Cardiac muscle cell (in vitro differentiated cells and primary cell): Measurements from ENCODE around the gene LMNA. TPM values are rescaled to one million over a fixed set of nuclear protein-coding genes. Genes with fewer than 3 reads are reported as not detected.

Source experiments
- DNase-seq, 2 donors: peaks; one replicate each; pipeline versions ENCODE4 v3.0.0 to v3.0.0-alpha.2; 2010 to 2017; ENCODE audit warnings: low read depth in 1 of 2, low spot score in 1 of 2
- H3K27ac ChIP-seq: fragments of 200-600 bp; sonication (generic); 2 replicates; pipeline ENCODE4 v1.5.1; 2016
- H3K27me3 ChIP-seq: fragments of 200-600 bp; sonication (generic); 2 replicates; pipeline ENCODE4 v1.6.0; 2016; ENCODE audit warnings: control low read depth
- H3K36me3 ChIP-seq: fragments of 200-600 bp; sonication (generic); 2 replicates; pipeline ENCODE4 v1.5.1; 2016; ENCODE audit warnings: control low read depth
- H3K4me1 ChIP-seq: fragments of 200-600 bp; sonication (generic); 2 replicates; pipeline ENCODE4 v1.8.1; 2017; ENCODE audit warnings: low read depth, mild to moderate bottlenecking, mixed run types
- H3K4me3 ChIP-seq: fragments of 200-600 bp; sonication (generic); 2 replicates; pipeline ENCODE4 v1.5.1; 2016; ENCODE audit warnings: mild to moderate bottlenecking
- H3K9me3 ChIP-seq: fragments of 200-600 bp; sonication (generic); 2 replicates; pipeline ENCODE4 v1.5.1; 2017; ENCODE audit warnings: low read depth, mild to moderate bottlenecking, control low read depth
- CTCF ChIP-seq: IDR thresholded peaks from 2 replicates; pipeline ENCODE4 v1.5.1; 2012; ENCODE audit warnings: low read depth, mild to moderate bottlenecking, low read length
- polyA plus RNA-seq: library from polyadenylated mRNA; unstranded; fragments of >200 nt; fragmentation: Nextera tagmentation; extraction: Ambion mirVana; gene quantifications from 2 replicates; pipeline ENCODE4 v1.2.1, GENCODE V29; 2016
- total RNA-seq: library from RNA; depleted of rRNA; stranded (reverse); fragments of >200 nt; gene quantifications from 2 replicates; pipeline ENCODE4 v1.2.3, GENCODE V29; 2016

The LMNA gene
- total and polyA plus RNA-seq, 2 experiments from 2014 or later = 128 to 149 TPM

GRCh38 chr1:156144742-156145141, 30.2 kb downstream of the LMNA start:
- Histone ChIP-seq H3K36me3 (no peaks in the 10 kb centered on the region), H3K4me1 (no peaks in the 10 kb centered on the region), H3K27ac (no peak overlapping the region), H3K9me3 (no peaks in the 10 kb centered on the region), H3K4me3 (no peak overlapping the region), H3K27me3 (peaks cover 5% of the 10 kb centered on the region)
- TF ChIP-seq CTCF = no peak
- DNase-seq = no peak

- no peak for TF ChIP-seq CTCF
- Histone ChIP-seq H3K36me3 (no peaks in the 10 kb centered on the region), H3K4me3 (no peak overlapping the region), H3K27ac (no peak overlapping the region), H3K4me1 (no peaks in the 10 kb centered on the region), H3K9me3 (no peaks in the 10 kb centered on the region), H3K27me3 (peaks cover 14% of the 10 kb centered on the region)
- DNase-seq = no peak
Observed at GRCh38 chr1:156145650-156146019, 31.1 kb downstream of the LMNA start.

GRCh38 chr1:156146020-156146768, 31.7 kb downstream of the LMNA start:
- Histone ChIP-seq H3K36me3 (no peaks in the 10 kb centered on the region), H3K27me3 (peaks cover 19% of the 10 kb centered on the region), H3K4me3 (no peak overlapping the region), H3K4me1 (no peaks in the 10 kb centered on the region), H3K27ac (no peak overlapping the region), H3K9me3 (no peaks in the 10 kb centered on the region)
- peak; percentile 65 for TF ChIP-seq CTCF
- peak; percentile 70 to 96 for DNase-seq

GRCh38 chr1:156146769-156147405, 32.4 kb downstream of the LMNA start:
- H3K27ac ChIP-seq = no peak overlapping the region

GRCh38 chr1:156148216-156148615, 33.7 kb downstream of the LMNA start:
- no peaks in the 10 kb centered on the region for H3K4me1 ChIP-seq
- H3K4me3 ChIP-seq = no peak overlapping the region
- H3K36me3 ChIP-seq = no peaks in the 10 kb centered on the region
- H3K27me3 ChIP-seq = peaks cover 21% of the 10 kb centered on the region
- H3K9me3 ChIP-seq = no peaks in the 10 kb centered on the region
- TF ChIP-seq CTCF = no peak
- no peak overlapping the region for H3K27ac ChIP-seq
- DNase-seq = no peak

More at GRCh38 chr1:156146769-156147405, 32.4 kb downstream of the LMNA start:
- H3K36me3 ChIP-seq = no peaks in the 10 kb centered on the region
- no peak for DNase-seq
- no peaks in the 10 kb centered on the region for H3K4me1 ChIP-seq
- peaks cover 21% of the 10 kb centered on the region for H3K27me3 ChIP-seq
- no peaks in the 10 kb centered on the region for H3K9me3 ChIP-seq
- no peak for TF ChIP-seq CTCF
- no peak overlapping the region for H3K4me3 ChIP-seq
